GM12872 (cell line): Measurements from ENCODE around the gene HSP90AA1.

ENCODE experiments used
- CTCF ChIP-seq: IDR thresholded peaks from 3 replicates; pipeline ENCODE4 v1.5.1; 2011; ENCODE audit warnings: low read depth, mild to moderate bottlenecking, low read length, moderate library complexity; ENCODE audit not compliant: insufficient read depth

The HSP90AA1 gene

GRCh38 chr14:102086972-102087761 lies at the start of gene HSP90AA1:
Gene HSP90AA1, minus strand, starts transcription at chr14:102087044. Its CDS starts 666 bp downstream, at chr14:102086378.
- TF ChIP-seq CTCF: no peak

- no peak for TF ChIP-seq CTCF
Measured at GRCh38 chr14:102131741-102132140, 44.9 kb upstream of the HSP90AA1 start.

- no peak for TF ChIP-seq CTCF
Measured at GRCh38 chr14:102126807-102127455, 40.1 kb upstream of the HSP90AA1 start.

- TF ChIP-seq CTCF: no peak
Measured at GRCh38 chr14:102125546-102125945, 38.7 kb upstream of the HSP90AA1 start.

GRCh38 chr14:102124419-102124818 lies 37.6 kb upstream of the HSP90AA1 start:
- no peak for TF ChIP-seq CTCF

- TF ChIP-seq CTCF: no peak
Measured at GRCh38 chr14:102121567-102121966, 34.7 kb upstream of the HSP90AA1 start.

- TF ChIP-seq CTCF: no peak
Measured at GRCh38 chr14:102120888-102121287, 34.0 kb upstream of the HSP90AA1 start.
